ENCODE measurements around the gene SCCPDH. TPM values are rescaled to one million over a fixed set of nuclear protein-coding genes. Genes with fewer than 3 reads are reported as not detected.

SCCPDH gene
- total RNA-seq, 1 donor from 2014 or later: 8.6 TPM

DNA sequence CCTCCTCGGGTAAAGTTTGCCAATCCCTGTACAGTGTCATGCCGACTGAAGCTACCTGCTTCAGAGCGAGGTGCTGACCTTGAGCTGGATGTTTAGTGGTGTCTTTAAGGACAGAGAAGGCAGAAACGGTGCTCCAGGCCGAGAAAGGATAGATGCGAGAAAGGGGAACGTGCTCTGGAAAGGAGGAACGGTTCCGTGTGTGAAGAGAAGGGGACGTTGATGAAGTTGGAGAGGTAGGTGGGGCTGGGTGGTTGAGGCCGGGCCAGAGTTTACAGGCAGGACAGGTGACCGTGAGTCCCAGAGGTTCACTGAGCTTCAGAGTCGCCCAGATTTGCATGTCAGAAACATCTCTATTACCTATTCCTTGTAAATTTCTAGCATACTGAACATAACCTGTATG, 90.7 kb downstream of the SCCPDH start:
- no peak for DNase-seq (ENCODE audit: low spot score in 2 of 2)
- Histone ChIP-seq H3K36me3 (no peaks in the 10 kb centered on the region), H3K4me3 (no peak overlapping the region), H3K27me3 (no peaks in the 10 kb centered on the region), H3K27ac (no peak overlapping the region), H3K4me1 (no peaks in the 10 kb centered on the region), H3K9me3 (no peaks in the 10 kb centered on the region)
- TF ChIP-seq, protein P1, sequence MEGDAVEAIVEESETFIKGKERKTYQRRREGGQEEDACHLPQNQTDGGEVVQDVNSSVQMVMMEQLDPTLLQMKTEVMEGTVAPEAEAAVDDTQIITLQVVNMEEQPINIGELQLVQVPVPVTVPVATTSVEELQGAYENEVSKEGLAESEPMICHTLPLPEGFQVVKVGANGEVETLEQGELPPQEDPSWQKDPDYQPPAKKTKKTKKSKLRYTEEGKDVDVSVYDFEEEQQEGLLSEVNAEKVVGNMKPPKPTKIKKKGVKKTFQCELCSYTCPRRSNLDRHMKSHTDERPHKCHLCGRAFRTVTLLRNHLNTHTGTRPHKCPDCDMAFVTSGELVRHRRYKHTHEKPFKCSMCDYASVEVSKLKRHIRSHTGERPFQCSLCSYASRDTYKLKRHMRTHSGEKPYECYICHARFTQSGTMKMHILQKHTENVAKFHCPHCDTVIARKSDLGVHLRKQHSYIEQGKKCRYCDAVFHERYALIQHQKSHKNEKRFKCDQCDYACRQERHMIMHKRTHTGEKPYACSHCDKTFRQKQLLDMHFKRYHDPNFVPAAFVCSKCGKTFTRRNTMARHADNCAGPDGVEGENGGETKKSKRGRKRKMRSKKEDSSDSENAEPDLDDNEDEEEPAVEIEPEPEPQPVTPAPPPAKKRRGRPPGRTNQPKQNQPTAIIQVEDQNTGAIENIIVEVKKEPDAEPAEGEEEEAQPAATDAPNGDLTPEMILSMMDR (IDR thresholded peaks at IDR 0.05): no peak
- intact Hi-C loops (cut with DNase I): no loop called here

DNA sequence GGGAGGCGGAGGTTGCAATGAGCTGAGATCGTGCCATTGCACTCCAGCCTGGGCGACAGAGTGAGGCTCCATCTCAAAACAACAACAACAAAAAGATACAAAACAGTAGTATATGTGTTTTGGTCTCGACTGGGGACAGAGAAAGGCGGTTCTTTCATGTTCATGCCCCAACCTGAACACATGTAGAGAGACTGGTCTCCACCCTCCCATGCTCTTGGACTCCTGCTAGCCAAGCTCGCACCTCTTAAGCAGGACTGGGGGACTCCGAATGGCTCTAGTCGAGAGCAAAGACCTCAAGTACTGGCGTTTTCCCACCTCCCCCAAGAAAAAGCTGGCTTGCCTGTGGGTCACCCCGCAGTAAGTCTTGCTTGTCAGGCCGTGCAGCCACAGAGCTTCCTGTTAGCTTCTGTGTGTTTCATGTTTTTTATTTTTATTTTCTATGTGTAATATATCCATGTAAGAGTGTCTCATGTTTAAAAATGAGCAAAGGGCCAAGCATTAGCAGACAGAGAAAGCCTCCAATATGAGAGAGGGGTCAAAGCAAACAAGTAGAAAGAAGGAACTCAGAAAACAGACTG, 91.6 kb downstream of the SCCPDH start:
- H3K4me3 ChIP-seq: no peak overlapping the region
- H3K27me3 ChIP-seq: no peaks in the 10 kb centered on the region
- TF ChIP-seq, protein P1 (IDR thresholded peaks at IDR 0.05): no peak
- no peak overlapping the region for H3K27ac ChIP-seq
- DNase-seq (ENCODE audit: low spot score in 2 of 2): no peak
- H3K4me1 ChIP-seq: no peaks in the 10 kb centered on the region
- H3K36me3 ChIP-seq: no peaks in the 10 kb centered on the region
- no peaks in the 10 kb centered on the region for H3K9me3 ChIP-seq
- intact Hi-C loops (cut with DNase I): no loop called here

Other genes starting within 250 kb of the SCCPDH start
- gene SMYD3, start 217.1 kb upstream of the SCCPDH start, total RNA-seq: 0.32 TPM
- 1.6 TPM for gene TFB2M, start 158.1 kb upstream of the SCCPDH start, total RNA-seq
- gene CNST, start 158.0 kb upstream of the SCCPDH start, total RNA-seq: 125 TPM
- 16.5 TPM for gene AHCTF1, start 207.5 kb downstream of the SCCPDH start, total RNA-seq